GM12878 (cell line): ENCODE results near the gene NOD2.

Experiments used
- ATF2 ChIP-seq: IDR thresholded peaks from 2 replicates; pipeline ENCODE4 v1.6.1; 2012; ENCODE audit warnings: low read length, inconsistent platforms
- BMI1 ChIP-seq: fragments of 450-650 bp; IDR thresholded peaks from 2 replicates; pipeline ENCODE4 v1.6.1; 2016; ENCODE audit warnings: mild to moderate bottlenecking, moderate library complexity, borderline replicate concordance
- CBFB ChIP-seq: IDR thresholded peaks from 2 replicates; pipeline ENCODE4 v1.6.1; 2016; ENCODE audit warnings: antibody characterized with exemption, low read depth
- CTCF ChIP-seq, 3 experiments: IDR thresholded peaks in 2 of 3; conservative IDR thresholded peaks in 1 of 3; 2 replicates each; pipeline ENCODE4 v1.5.1; 2011; ENCODE audit warnings: low read depth in 3 of 3, low read length in 3 of 3, mild to moderate bottlenecking in 3 of 3, control low read depth in 2 of 3, moderate library complexity in 2 of 3, inconsistent platforms in 1 of 3, mixed read lengths in 1 of 3; ENCODE audit not compliant: control insufficient read depth in 2 of 3, insufficient read depth in 1 of 3; ENCODE audit errors: extremely low read depth in 1 of 3
- FOXK2 ChIP-seq: fragments of 450-650 bp; IDR thresholded peaks from 2 replicates; pipeline ENCODE4 v1.6.1; 2017; ENCODE audit warnings: mild to moderate bottlenecking, moderate library complexity
- MAX ChIP-seq: IDR thresholded peaks from 2 replicates; pipeline ENCODE4 v1.6.1; 2012; ENCODE audit warnings: low read depth, low read length, improper control_type of control experiment
- POLR2A ChIP-seq: IDR thresholded peaks from 2 replicates; pipeline ENCODE4 v1.6.1; 2011; ENCODE audit warnings: low read depth, mild to moderate bottlenecking, low read length
- REST ChIP-seq: IDR thresholded peaks from 2 replicates; pipeline ENCODE4 v1.6.1; 2012; ENCODE audit warnings: mild to moderate bottlenecking, low read depth, low read length
- ZNF24 ChIP-seq: fragments of 450-650 bp; IDR thresholded peaks from 2 replicates; pipeline ENCODE4 v1.6.1; 2017; ENCODE audit warnings: antibody characterized with exemption, mild to moderate bottlenecking
- ZSCAN29 ChIP-seq: fragments of 450-650 bp; IDR thresholded peaks from 2 replicates; pipeline ENCODE4 v1.6.1; 2017; ENCODE audit warnings: mild to moderate bottlenecking, moderate library complexity

GRCh38 chr16:50765260-50765659 is 71.9 kb downstream of the NOD2 start:
- TF ChIP-seq MAX (no peak), BMI1 (no peak), ZSCAN29 (no peak), CTCF (IDR thresholded peaks at IDR 0.05 in 2 of 3, conservative IDR thresholded peaks at IDR 0.05 in 1 of 3; ENCODE audit: control insufficient read depth in 2 of 3, extremely low read depth in 1 of 3, insufficient read depth in 1 of 3, low read depth in 3 of 3, low read length in 3 of 3) (no peak), POLR2A (no peak), REST (no peak), ATF2 (no peak), ZNF24 (no peak), CBFB (no peak), FOXK2 (no peak)
